Measurements from ENCODE around the gene CDH20. TPM values are rescaled to one million over a fixed set of nuclear protein-coding genes. Genes with fewer than 3 reads are reported as not detected.
A peak's percentile ranks its signal among the peaks of the same experiment; 100 is the strongest.

CDH20 gene
- total RNA-seq, 1 experiment from 2014 or later = not detected

- Histone ChIP-seq H3K9ac (ENCODE audit: low read length) (no peak overlapping the region), H4K20me1 (ENCODE audit: insufficient read depth, low read depth, low read length) (no peaks in the 10 kb centered on the region), H3K4me3 (ENCODE audit: low read length) (no peak overlapping the region), H3K9me3 (ENCODE audit: low read length) (no peaks in the 10 kb centered on the region), H2AFZ (ENCODE audit: low read length) (no peak overlapping the region), H3K4me1 (ENCODE audit: low read length) (no peaks in the 10 kb centered on the region), H3K9me2 (replicated peaks; ENCODE audit: insufficient read depth, low read length) (no peaks in the 10 kb centered on the region), H3K4me2 (ENCODE audit: low read depth, low read length, poor library complexity, severe bottlenecking) (no peak overlapping the region), H3K36me3 (ENCODE audit: insufficient read depth, low read length) (no peaks in the 10 kb centered on the region), H3K27me3 (ENCODE audit: low read length) (no peaks in the 10 kb centered on the region), H3K79me2 (ENCODE audit: low read length) (no peaks in the 10 kb centered on the region), H3K27ac (ENCODE audit: low read length) (no peak overlapping the region)
- DNase-seq = no peak
Measured at GRCh38 chr18:61546590-61546989, 213.4 kb downstream of the CDH20 start.

- H3K4me3 ChIP-seq (ENCODE audit: low read length) = no peak overlapping the region
- H3K9me3 ChIP-seq (ENCODE audit: low read length) = no peaks in the 10 kb centered on the region
- no peaks in the 10 kb centered on the region for H3K4me1 ChIP-seq (ENCODE audit: low read length)
- H3K9ac ChIP-seq (ENCODE audit: low read length) = no peak overlapping the region
- H3K4me2 ChIP-seq (ENCODE audit: low read depth, low read length, poor library complexity, severe bottlenecking) = no peak overlapping the region
- no peaks in the 10 kb centered on the region for H3K79me2 ChIP-seq (ENCODE audit: low read length)
- H3K36me3 ChIP-seq (ENCODE audit: insufficient read depth, low read length) = no peaks in the 10 kb centered on the region
- no peaks in the 10 kb centered on the region for H3K9me2 ChIP-seq (replicated peaks; ENCODE audit: insufficient read depth, low read length)
- H4K20me1 ChIP-seq (ENCODE audit: insufficient read depth, low read depth, low read length) = no peaks in the 10 kb centered on the region
- no peak overlapping the region for H2AFZ ChIP-seq (ENCODE audit: low read length)
- no peak overlapping the region for H3K27ac ChIP-seq (ENCODE audit: low read length)
- DNase-seq = no peak
- no peaks in the 10 kb centered on the region for H3K27me3 ChIP-seq (ENCODE audit: low read length)
Measured at GRCh38 chr18:61549416-61549815, 216.2 kb downstream of the CDH20 start.

- Histone ChIP-seq H3K4me1 (ENCODE audit: low read length) (no peaks in the 10 kb centered on the region), H3K4me3 (ENCODE audit: low read length) (no peak overlapping the region), H3K4me2 (ENCODE audit: low read depth, low read length, poor library complexity, severe bottlenecking) (no peak overlapping the region), H3K9me3 (ENCODE audit: low read length) (no peaks in the 10 kb centered on the region), H3K36me3 (ENCODE audit: insufficient read depth, low read length) (no peaks in the 10 kb centered on the region), H3K27me3 (ENCODE audit: low read length) (no peaks in the 10 kb centered on the region), H3K9me2 (replicated peaks; ENCODE audit: insufficient read depth, low read length) (no peaks in the 10 kb centered on the region), H3K27ac (ENCODE audit: low read length) (no peak overlapping the region), H4K20me1 (ENCODE audit: insufficient read depth, low read depth, low read length) (no peaks in the 10 kb centered on the region), H3K79me2 (ENCODE audit: low read length) (no peaks in the 10 kb centered on the region), H2AFZ (ENCODE audit: low read length) (no peak overlapping the region), H3K9ac (ENCODE audit: low read length) (no peak overlapping the region)
- DNase-seq = no peak
Measured at GRCh38 chr18:61549889-61550288, 216.7 kb downstream of the CDH20 start.

GRCh38 chr18:61551586-61551985 lies 218.4 kb downstream of the CDH20 start:
- no peaks in the 10 kb centered on the region for H3K36me3 ChIP-seq (ENCODE audit: insufficient read depth, low read length)
- no peaks in the 10 kb centered on the region for H3K79me2 ChIP-seq (ENCODE audit: low read length)
- peak; percentile 79 for DNase-seq
- H3K9me2 ChIP-seq (replicated peaks; ENCODE audit: insufficient read depth, low read length) = no peaks in the 10 kb centered on the region
- no peak overlapping the region for H3K27ac ChIP-seq (ENCODE audit: low read length)
- H3K4me1 ChIP-seq (ENCODE audit: low read length) = no peaks in the 10 kb centered on the region
- H3K27me3 ChIP-seq (ENCODE audit: low read length) = no peaks in the 10 kb centered on the region
- H2AFZ ChIP-seq (ENCODE audit: low read length) = no peak overlapping the region
- H4K20me1 ChIP-seq (ENCODE audit: insufficient read depth, low read depth, low read length) = no peaks in the 10 kb centered on the region
- H3K4me2 ChIP-seq (ENCODE audit: low read depth, low read length, poor library complexity, severe bottlenecking) = no peak overlapping the region
- H3K4me3 ChIP-seq (ENCODE audit: low read length) = no peak overlapping the region
- no peaks in the 10 kb centered on the region for H3K9me3 ChIP-seq (ENCODE audit: low read length)
- H3K9ac ChIP-seq (ENCODE audit: low read length) = no peak overlapping the region

GRCh38 chr18:61553045-61553659 lies 219.9 kb downstream of the CDH20 start:
- no peak overlapping the region for H2AFZ ChIP-seq (ENCODE audit: low read length)
- no peaks in the 10 kb centered on the region for H3K9me3 ChIP-seq (ENCODE audit: low read length)
- H4K20me1 ChIP-seq (ENCODE audit: insufficient read depth, low read depth, low read length) = no peaks in the 10 kb centered on the region
- no peaks in the 10 kb centered on the region for H3K4me1 ChIP-seq (ENCODE audit: low read length)
- no peaks in the 10 kb centered on the region for H3K9me2 ChIP-seq (replicated peaks; ENCODE audit: insufficient read depth, low read length)
- H3K36me3 ChIP-seq (ENCODE audit: insufficient read depth, low read length) = no peaks in the 10 kb centered on the region
- H3K4me3 ChIP-seq (ENCODE audit: low read length) = no peak overlapping the region
- DNase-seq = no peak
- H3K9ac ChIP-seq (ENCODE audit: low read length) = no peak overlapping the region
- no peaks in the 10 kb centered on the region for H3K79me2 ChIP-seq (ENCODE audit: low read length)
- H3K27me3 ChIP-seq (ENCODE audit: low read length) = no peaks in the 10 kb centered on the region
- H3K4me2 ChIP-seq (ENCODE audit: low read depth, low read length, poor library complexity, severe bottlenecking) = no peak overlapping the region
- H3K27ac ChIP-seq (ENCODE audit: low read length) = no peak overlapping the region

GRCh38 chr18:61554117-61554776 lies 221.0 kb downstream of the CDH20 start:
- Histone ChIP-seq H4K20me1 (ENCODE audit: insufficient read depth, low read depth, low read length) (no peaks in the 10 kb centered on the region), H3K4me1 (ENCODE audit: low read length) (no peaks in the 10 kb centered on the region), H3K4me3 (ENCODE audit: low read length) (no peak overlapping the region), H3K27ac (ENCODE audit: low read length) (no peak overlapping the region), H3K4me2 (ENCODE audit: low read depth, low read length, poor library complexity, severe bottlenecking) (no peak overlapping the region), H3K9me2 (replicated peaks; ENCODE audit: insufficient read depth, low read length) (no peaks in the 10 kb centered on the region), H3K79me2 (ENCODE audit: low read length) (no peaks in the 10 kb centered on the region), H3K27me3 (ENCODE audit: low read length) (no peaks in the 10 kb centered on the region), H2AFZ (ENCODE audit: low read length) (no peak overlapping the region), H3K9me3 (ENCODE audit: low read length) (no peaks in the 10 kb centered on the region), H3K9ac (ENCODE audit: low read length) (no peak overlapping the region), H3K36me3 (ENCODE audit: insufficient read depth, low read length) (no peaks in the 10 kb centered on the region)
- DNase-seq = no peak

GRCh38 chr18:61554946-61555361 lies 221.7 kb downstream of the CDH20 start:
- no peak overlapping the region for H3K4me2 ChIP-seq (ENCODE audit: low read depth, low read length, poor library complexity, severe bottlenecking)
- H3K4me3 ChIP-seq (ENCODE audit: low read length) = no peak overlapping the region

GRCh38 chr18:61556316-61556715 lies 223.1 kb downstream of the CDH20 start:
- no peaks in the 10 kb centered on the region for H3K36me3 ChIP-seq (ENCODE audit: insufficient read depth, low read length)
- H3K27me3 ChIP-seq (ENCODE audit: low read length) = no peaks in the 10 kb centered on the region
- H3K4me1 ChIP-seq (ENCODE audit: low read length) = no peaks in the 10 kb centered on the region
- H3K9me2 ChIP-seq (replicated peaks; ENCODE audit: insufficient read depth, low read length) = no peaks in the 10 kb centered on the region
- H2AFZ ChIP-seq (ENCODE audit: low read length) = no peak overlapping the region
- H3K27ac ChIP-seq (ENCODE audit: low read length) = no peak overlapping the region
- no peaks in the 10 kb centered on the region for H3K79me2 ChIP-seq (ENCODE audit: low read length)
- DNase-seq = no peak
- no peaks in the 10 kb centered on the region for H3K9me3 ChIP-seq (ENCODE audit: low read length)
- H3K9ac ChIP-seq (ENCODE audit: low read length) = no peak overlapping the region
- H4K20me1 ChIP-seq (ENCODE audit: insufficient read depth, low read depth, low read length) = no peaks in the 10 kb centered on the region
- no peak overlapping the region for H3K4me2 ChIP-seq (ENCODE audit: low read depth, low read length, poor library complexity, severe bottlenecking)
- H3K4me3 ChIP-seq (ENCODE audit: low read length) = no peak overlapping the region

More at GRCh38 chr18:61554946-61555361, 221.7 kb downstream of the CDH20 start:
- no peaks in the 10 kb centered on the region for H4K20me1 ChIP-seq (ENCODE audit: insufficient read depth, low read depth, low read length)
- H3K9me3 ChIP-seq (ENCODE audit: low read length) = no peaks in the 10 kb centered on the region
- H3K4me1 ChIP-seq (ENCODE audit: low read length) = no peaks in the 10 kb centered on the region
- no peaks in the 10 kb centered on the region for H3K9me2 ChIP-seq (replicated peaks; ENCODE audit: insufficient read depth, low read length)
- no peak overlapping the region for H3K9ac ChIP-seq (ENCODE audit: low read length)
- H3K27ac ChIP-seq (ENCODE audit: low read length) = no peak overlapping the region
- H3K36me3 ChIP-seq (ENCODE audit: insufficient read depth, low read length) = no peaks in the 10 kb centered on the region
- H2AFZ ChIP-seq (ENCODE audit: low read length) = no peak overlapping the region
- no peak for DNase-seq
- no peaks in the 10 kb centered on the region for H3K79me2 ChIP-seq (ENCODE audit: low read length)
- no peaks in the 10 kb centered on the region for H3K27me3 ChIP-seq (ENCODE audit: low read length)

Data from Karpas-422 (cell line).